COLO668 (cell line): ENCODE results near the gene SLC1A3.
"Not testable (repeated sequence)": the region's sequence is repeated elsewhere in the genome, so short reads cannot be mapped to it uniquely, and the experiment has no call there.

ENCODE experiments used
- DNase-seq: peaks from one replicate; lab custom pipeline; 2025; ENCODE audit not compliant: unreplicated experiment; lab: John Stamatoyannopoulos, UW

SLC1A3 gene

GRCh38 chr5:36606428-36607113 is at the start of gene SLC1A3:
SLC1A3 (plus strand) TSS chr5:36606606; CDS start chr5:36608424, 1,818 bp downstream.
- DNase-seq, result no peak

GRCh38 chr5:36558641-36559040 is 47.8 kb upstream of the SLC1A3 start:
- no peak for DNase-seq

GRCh38 chr5:36561601-36562000 is 44.8 kb upstream of the SLC1A3 start:
- DNase-seq, result no peak

DNA sequence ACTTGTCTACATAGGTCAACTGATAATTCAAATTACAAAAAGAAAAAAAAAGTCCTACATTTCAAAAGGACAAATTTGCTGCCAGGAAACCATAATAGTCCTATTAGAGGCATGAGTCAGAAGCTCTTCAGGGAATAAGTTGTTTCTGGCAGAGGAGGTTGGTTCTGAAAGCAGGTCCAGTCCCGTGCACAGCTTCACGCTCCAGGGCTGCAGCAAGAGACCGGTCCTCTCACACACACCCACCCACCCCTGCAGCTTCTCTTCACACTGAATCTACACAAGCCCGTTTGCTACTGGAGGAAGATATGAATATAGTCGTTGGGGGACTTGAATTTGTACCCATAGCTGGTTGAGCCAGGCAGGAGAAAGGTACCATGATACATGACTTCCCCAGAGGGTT is 36.9 kb upstream of the SLC1A3 start:
- DNase-seq, result no peak

GRCh38 chr5:36570301-36571095 is 35.9 kb upstream of the SLC1A3 start:
- no peak for DNase-seq

- DNase-seq, result no peak
These were observed 34.9 kb upstream of the SLC1A3 start for GRCh38 chr5:36571401-36572042.

- no peak for DNase-seq
These were observed 33.0 kb upstream of the SLC1A3 start for GRCh38 chr5:36573438-36573837.

DNA sequence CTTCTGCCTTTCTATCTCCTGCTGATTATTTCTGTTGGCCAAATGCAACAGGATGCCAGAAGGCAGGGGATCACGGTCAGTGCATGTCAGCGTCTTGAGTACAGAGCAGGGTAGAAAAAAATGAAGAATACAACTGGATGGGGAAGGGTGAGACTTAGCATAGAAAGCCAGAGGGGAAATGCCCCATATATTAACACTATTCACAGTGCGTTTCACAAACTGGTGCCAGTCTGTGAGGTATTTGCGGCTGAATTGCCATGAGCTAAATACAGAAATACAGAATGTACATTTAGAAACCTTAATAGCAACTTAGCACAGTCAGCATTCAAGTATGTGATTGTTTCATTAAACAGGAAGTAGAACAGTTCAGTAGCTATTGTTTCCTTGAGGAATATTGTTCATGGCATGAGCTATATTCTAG is 31.0 kb upstream of the SLC1A3 start:
- no peak for DNase-seq

DNA sequence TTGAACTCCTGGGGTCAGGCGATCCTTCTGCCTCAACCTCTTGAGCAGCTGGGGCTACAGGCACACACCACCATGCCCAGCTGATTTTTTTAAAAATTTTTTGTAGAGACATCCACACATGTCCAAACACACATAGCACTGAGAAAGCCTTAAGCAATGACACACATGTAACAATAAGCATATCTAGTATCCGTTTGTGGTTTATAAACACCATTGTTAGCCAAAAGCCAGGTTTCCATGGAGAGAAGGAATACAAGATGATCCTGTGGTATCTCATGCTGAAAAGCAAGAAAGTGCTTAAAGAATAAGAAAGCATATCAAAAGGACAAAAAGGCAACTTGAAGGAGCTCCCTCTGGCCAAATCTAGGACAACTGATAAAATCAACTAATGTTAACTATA is 29.7 kb upstream of the SLC1A3 start:
- no peak for DNase-seq

DNA sequence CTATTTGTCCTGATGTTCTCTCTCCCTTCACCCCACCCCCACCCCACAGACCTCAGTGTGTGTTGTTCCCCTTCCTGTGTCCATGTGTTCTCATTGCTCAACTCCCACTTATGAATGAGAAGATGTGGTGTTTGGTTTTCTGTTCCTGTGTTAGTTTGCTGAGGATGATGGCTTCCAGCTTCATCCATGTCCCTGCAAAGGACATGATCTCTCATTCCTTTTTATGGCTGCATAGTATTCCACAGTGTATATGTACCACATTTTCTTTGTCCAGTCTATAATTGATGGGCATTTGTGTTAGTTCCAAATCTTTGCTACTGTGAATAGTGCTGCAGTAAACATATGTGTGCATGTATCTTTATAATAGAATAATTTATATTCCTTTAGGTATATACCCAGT is 26.5 kb upstream of the SLC1A3 start:
- DNase-seq, result not testable (repeated sequence)

GRCh38 chr5:36581070-36581469 is 25.3 kb upstream of the SLC1A3 start:
- no peak for DNase-seq

GRCh38 chr5:36584009-36584875 is 22.2 kb upstream of the SLC1A3 start:
- DNase-seq, result no peak

GRCh38 chr5:36585701-36586100 is 20.7 kb upstream of the SLC1A3 start:
- no peak for DNase-seq

- no peak for DNase-seq
These were observed 19.1 kb upstream of the SLC1A3 start for GRCh38 chr5:36587354-36587753.

DNA sequence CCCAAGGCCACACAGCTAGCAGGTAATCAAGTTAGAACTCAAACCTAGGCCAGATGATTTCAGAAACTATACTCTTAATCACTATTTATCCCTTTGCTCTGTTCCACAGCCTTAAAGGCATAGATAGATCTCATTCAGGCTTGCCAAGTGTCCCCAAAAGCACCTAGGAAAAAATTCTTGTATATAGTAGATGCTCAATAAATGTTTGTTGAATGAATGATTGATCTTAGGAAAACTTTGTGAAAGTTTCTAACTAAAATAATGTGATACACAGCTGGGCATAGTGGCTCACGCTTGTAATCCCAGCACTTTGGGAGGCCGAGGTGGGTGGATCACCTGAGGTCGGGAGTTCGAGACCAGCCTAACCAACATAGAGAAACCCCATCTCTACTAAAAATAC is 16.7 kb upstream of the SLC1A3 start:
- DNase-seq, result not testable (repeated sequence)

DNA sequence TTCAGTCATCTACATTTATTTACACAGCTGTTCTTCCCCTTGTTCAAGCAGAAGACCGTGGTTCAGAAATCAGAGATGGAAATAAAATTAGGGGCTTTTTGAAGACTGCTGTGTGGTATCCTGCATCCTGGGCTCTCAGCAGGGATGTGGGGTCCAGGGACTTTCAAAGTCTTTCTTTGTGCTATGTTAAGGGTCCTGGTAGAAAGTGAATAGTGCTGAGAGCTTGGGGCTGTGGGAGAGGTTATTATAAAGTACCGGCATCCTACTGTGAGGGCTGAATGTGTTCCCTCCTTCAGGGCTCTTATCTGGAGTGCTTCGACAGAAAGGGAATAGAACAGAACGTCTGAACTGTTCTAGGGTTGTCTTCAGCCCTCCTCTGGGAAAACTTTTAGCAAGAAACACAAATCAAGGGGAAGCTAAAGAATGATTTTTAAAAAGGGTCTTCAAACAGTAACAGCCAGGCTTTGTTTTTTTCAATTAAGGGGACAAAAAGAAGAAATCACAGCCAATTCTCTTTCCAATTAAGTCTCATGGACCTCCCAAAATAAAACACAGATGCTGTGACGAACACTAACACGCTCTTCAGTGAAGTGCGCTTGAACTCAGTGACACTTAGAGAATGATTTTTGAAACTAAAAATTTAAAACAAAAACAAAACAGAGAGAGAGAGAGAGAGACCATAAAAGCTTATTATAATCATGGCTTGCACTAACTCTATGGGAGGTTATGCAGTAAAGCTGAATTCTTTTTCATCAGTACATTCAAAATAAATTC is 15.7 kb upstream of the SLC1A3 start:
- no peak for DNase-seq

- no peak for DNase-seq
These were observed 12.5 kb upstream of the SLC1A3 start for GRCh38 chr5:36593867-36594266.

GRCh38 chr5:36596247-36596646 is 10.2 kb upstream of the SLC1A3 start:
- no peak for DNase-seq

DNA sequence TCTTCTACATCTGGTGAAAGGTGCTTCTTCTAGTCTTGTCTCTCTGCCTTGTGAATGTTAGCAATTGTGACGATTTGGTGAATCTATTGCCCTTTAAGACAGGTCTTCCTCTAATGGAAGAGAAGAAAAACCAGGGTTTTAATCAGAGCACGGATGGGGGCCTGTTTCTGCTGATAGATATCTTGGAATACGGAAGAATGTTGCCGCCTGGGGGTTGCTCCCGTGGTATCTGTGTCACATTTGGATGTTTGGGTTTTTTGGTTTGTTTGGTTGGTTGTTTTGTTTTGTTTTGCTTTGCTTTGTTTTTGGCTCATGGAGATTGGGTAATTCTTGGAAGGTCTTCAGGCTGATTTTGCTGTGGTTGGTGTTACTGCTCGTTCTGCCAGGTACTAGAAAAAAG is 9.7 kb upstream of the SLC1A3 start:
- no peak for DNase-seq

- no peak for DNase-seq
These were observed 8.4 kb upstream of the SLC1A3 start for GRCh38 chr5:36598045-36598444.
